Smooth muscle cell (in vitro differentiated cells): ENCODE data around the gene CDX1. TPM values are rescaled to one million over a fixed set of nuclear protein-coding genes. Genes with fewer than 3 reads are reported as not detected.

Experiments used
- DNase-seq: peaks from one replicate; lab custom pipeline; 2025; ENCODE audit not compliant: unreplicated experiment; lab: John Stamatoyannopoulos, UW
- H2AFZ ChIP-seq: fragments of 200-600 bp; sonication (generic); 2 replicates; pipeline ENCODE4 v1.6.0; 2016; ENCODE audit warnings: antibody characterized with exemption, low read depth, mild to moderate bottlenecking
- H3F3A ChIP-seq: fragments of 200-600 bp; sonication (generic); 2 replicates; pipeline ENCODE4 v1.6.0; 2017; ENCODE audit warnings: antibody characterized with exemption, low read depth
- H3K27ac ChIP-seq: fragments of 200-600 bp; sonication (generic); 2 replicates; pipeline ENCODE4 v1.5.1; 2016; ENCODE audit warnings: low read depth, mild to moderate bottlenecking
- H3K27me3 ChIP-seq: fragments of 200-600 bp; sonication (generic); 2 replicates; pipeline ENCODE4 v1.6.1; 2016; ENCODE audit warnings: low read depth, mild to moderate bottlenecking
- H3K36me3 ChIP-seq: fragments of 200-600 bp; sonication (generic); 2 replicates; pipeline ENCODE4 v1.5.1; 2016; ENCODE audit warnings: low read depth
- H3K4me1 ChIP-seq: fragments of 200-600 bp; sonication (generic); 2 replicates; pipeline ENCODE4 v1.5.1; 2016; ENCODE audit warnings: low read depth
- H3K4me2 ChIP-seq: fragments of 200-600 bp; sonication (generic); 2 replicates; pipeline ENCODE4 v1.6.0; 2016; ENCODE audit warnings: mild to moderate bottlenecking
- H3K4me3 ChIP-seq: fragments of 200-600 bp; sonication (generic); 2 replicates; pipeline ENCODE4 v1.5.1; 2016; ENCODE audit warnings: mild to moderate bottlenecking
- H3K79me2 ChIP-seq: fragments of 200-600 bp; sonication (generic); 2 replicates; pipeline ENCODE4 v1.6.0; 2016; ENCODE audit warnings: low read depth, mild to moderate bottlenecking
- H3K9ac ChIP-seq: fragments of 200-600 bp; sonication (generic); 2 replicates; pipeline ENCODE4 v1.6.0; 2016; ENCODE audit warnings: low read depth
- H3K9me3 ChIP-seq: fragments of 200-600 bp; sonication (generic); replicated peaks from 2 replicates; pipeline ENCODE4 v1.5.1; 2016; ENCODE audit warnings: low read depth
- H4K20me1 ChIP-seq: fragments of 200-600 bp; sonication (generic); 2 replicates; pipeline ENCODE4 v1.6.0; 2016; ENCODE audit warnings: low read depth
- CTCF ChIP-seq: fragments of 200-600 bp; sonication (generic); IDR thresholded peaks from 2 replicates; pipeline ENCODE4 v1.5.1; 2017; ENCODE audit warnings: borderline replicate concordance, mild to moderate bottlenecking, antibody characterized with exemption; ENCODE audit not compliant: insufficient read depth, poor library complexity, severe bottlenecking
- WGBS: methylation state at CpG from one replicate; pipeline ENCODE4 v1.1.7; 2016; ENCODE audit warnings: low lambda C conversion rate; 5-methylcytosine and 5-hydroxymethylcytosine counted together
- polyA plus RNA-seq: library from polyadenylated mRNA; unstranded; fragments of >200 nt; fragmentation: Nextera tagmentation; extraction: Ambion mirVana; gene quantifications from 2 replicates; pipeline ENCODE4 v1.2.1, GENCODE V29; 2016
- total RNA-seq: library from RNA; depleted of rRNA; stranded (reverse); fragments of >200 nt; gene quantifications from 2 replicates; pipeline ENCODE4 v1.2.3, GENCODE V29; 2014

CDX1 gene
- total and polyA plus RNA-seq, 2 experiments from 2014 or later, result 1.4 to 5.0 TPM

GRCh38 chr5:150142185-150142958 lies 24.2 kb upstream of the CDX1 start:
- Histone ChIP-seq H2AFZ (no peak overlapping the region), H3K27ac (peak overlapping the region; percentile 100), H3K4me1 (peaks cover 81% of the 10 kb centered on the region), H3K27me3 (no peaks in the 10 kb centered on the region), H3K79me2 (peaks cover 47% of the 10 kb centered on the region), H3K9ac (peak overlapping the region; percentile 77), H4K20me1 (peaks cover 16% of the 10 kb centered on the region), H3F3A (peaks cover 41% of the 10 kb centered on the region), H3K4me3 (no peak overlapping the region), H3K36me3 (no peaks in the 10 kb centered on the region), H3K4me2 (peak overlapping the region; percentile 76), H3K9me3 (no peaks in the 10 kb centered on the region)
- DNase-seq, result no peak
- WGBS, result 38% methylated on average over 14 of the region's 14 CpGs
- TF ChIP-seq CTCF, result no peak

GRCh38 chr5:150142959-150143349 lies 23.6 kb upstream of the CDX1 start:
- WGBS, result 3% methylated on average over 4 of the region's 4 CpGs
- peak overlapping the region; percentile 76 for H3K4me2 ChIP-seq
- no peak overlapping the region for H2AFZ ChIP-seq
- H3K36me3 ChIP-seq, result no peaks in the 10 kb centered on the region
- H3K9ac ChIP-seq, result peak overlapping the region; percentile 77
- peaks cover 47% of the 10 kb centered on the region for H3K79me2 ChIP-seq
- H4K20me1 ChIP-seq, result peaks cover 22% of the 10 kb centered on the region
- no peak overlapping the region for H3K4me3 ChIP-seq
- no peaks in the 10 kb centered on the region for H3K9me3 ChIP-seq
- DNase-seq, result no peak
- peaks cover 78% of the 10 kb centered on the region for H3K4me1 ChIP-seq
- peak overlapping the region; percentile 100 for H3K27ac ChIP-seq
- H3F3A ChIP-seq, result peaks cover 38% of the 10 kb centered on the region
- no peaks in the 10 kb centered on the region for H3K27me3 ChIP-seq
- no peak for TF ChIP-seq CTCF

- H3F3A ChIP-seq, result peaks cover 33% of the 10 kb centered on the region
- H3K27ac ChIP-seq, result peak overlapping the region; percentile 100
- H3K79me2 ChIP-seq, result peaks cover 49% of the 10 kb centered on the region
- peak overlapping the region; percentile 76 for H3K4me2 ChIP-seq
- WGBS, result 35% methylated on average over 20 of the region's 20 CpGs
- H3K4me3 ChIP-seq, result no peak overlapping the region
- H4K20me1 ChIP-seq, result peaks cover 28% of the 10 kb centered on the region
- H2AFZ ChIP-seq, result no peak overlapping the region
- no peaks in the 10 kb centered on the region for H3K36me3 ChIP-seq
- peaks cover 71% of the 10 kb centered on the region for H3K4me1 ChIP-seq
- H3K27me3 ChIP-seq, result no peaks in the 10 kb centered on the region
- peak overlapping the region; percentile 77 for H3K9ac ChIP-seq
- TF ChIP-seq CTCF, result no peak
- no peaks in the 10 kb centered on the region for H3K9me3 ChIP-seq
- DNase-seq, result peak; percentile 69
Measured at GRCh38 chr5:150143350-150144245, 23.0 kb upstream of the CDX1 start.
